Immature natural killer cell (primary cell): ENCODE measurements around the gene CNPY3. TPM values are rescaled to one million over a fixed set of nuclear protein-coding genes. Genes with fewer than 3 reads are reported as not detected.
"Not testable (repeated sequence)": the region's sequence is repeated elsewhere in the genome, so short reads cannot be mapped to it uniquely, and the experiment has no call there.

Source experiments
- DNase-seq, 3 donors: peaks; one replicate each; pipeline ENCODE4 v3.0.0; 2022; ENCODE audit warnings: mixed read lengths in 1 of 3
- H3K27ac Mint-ChIP-seq, 6 donors: one replicate each; pipeline ENCODE4 v1.8.0; 2020; ENCODE audit warnings: mixed read lengths in 6 of 6, mild to moderate bottlenecking in 5 of 6, inconsistent platforms in 4 of 6, moderate library complexity in 3 of 6
- H3K27me3 Mint-ChIP-seq, 3 donors: one replicate each; pipeline ENCODE4 v1.8.0; 2020 to 2021; ENCODE audit warnings: low read depth in 3 of 3, mild to moderate bottlenecking in 3 of 3, mixed read lengths in 3 of 3, moderate library complexity in 3 of 3, inconsistent platforms in 1 of 3
- H3K36me3 Mint-ChIP-seq, 3 donors: one replicate each; pipeline ENCODE4 v1.8.0; 2020; ENCODE audit warnings: mixed read lengths in 3 of 3, inconsistent platforms in 2 of 3, mild to moderate bottlenecking in 2 of 3
- H3K4me1 Mint-ChIP-seq, 2 donors: one replicate each; pipeline ENCODE4 v1.8.0; 2020; ENCODE audit warnings: inconsistent platforms in 2 of 2, mild to moderate bottlenecking in 2 of 2, mixed read lengths in 2 of 2, moderate library complexity in 1 of 2
- H3K4me3 Mint-ChIP-seq, 5 donors: one replicate each; pipeline ENCODE4 v1.8.0; 2020; ENCODE audit warnings: mild to moderate bottlenecking in 5 of 5, mixed read lengths in 5 of 5, inconsistent platforms in 3 of 5, moderate library complexity in 3 of 5
- H3K9me3 Mint-ChIP-seq, 6 donors: one replicate each; pipeline ENCODE4 v1.8.0; 2020; ENCODE audit warnings: mild to moderate bottlenecking in 6 of 6, mixed read lengths in 6 of 6, inconsistent platforms in 4 of 6, moderate library complexity in 3 of 6
- polyA plus RNA-seq, 3 donors: library from polyadenylated mRNA; unstranded; fragments of 300-500 nt; fragmentation: Illumina TruSeq; gene quantifications; one replicate each; pipeline ENCODE4 v1.2.3, GENCODE V29; 2021

Gene CNPY3
- polyA plus RNA-seq, 3 donors from 2014 or later, result 92.9 to 129 (median 119) TPM

DNA sequence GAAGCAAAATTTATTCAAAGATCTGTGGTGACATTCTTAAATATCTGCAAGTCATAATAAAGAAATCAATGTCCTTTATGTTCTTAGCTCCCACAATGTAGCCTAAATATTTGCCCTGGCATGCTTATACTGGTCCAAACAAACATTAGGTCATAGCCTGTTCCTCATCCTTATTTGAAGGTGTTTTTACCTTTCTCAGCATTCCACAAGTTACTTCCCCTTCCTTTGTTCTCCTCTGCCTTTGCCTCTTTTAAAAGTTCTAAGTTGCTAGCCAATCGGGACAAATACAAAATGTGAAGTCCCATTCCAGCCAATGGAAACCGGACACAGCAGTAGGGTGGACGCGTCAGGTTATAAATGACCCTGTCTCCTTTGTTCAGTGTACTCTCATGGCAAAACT lies 25.1 kb downstream of the CNPY3 start:
- not testable (repeated sequence) for H3K4me1 Mint-ChIP-seq, H3K9me3 Mint-ChIP-seq, DNase-seq, H3K27me3 Mint-ChIP-seq, H3K36me3 Mint-ChIP-seq, H3K4me3 Mint-ChIP-seq, H3K27ac Mint-ChIP-seq

DNA sequence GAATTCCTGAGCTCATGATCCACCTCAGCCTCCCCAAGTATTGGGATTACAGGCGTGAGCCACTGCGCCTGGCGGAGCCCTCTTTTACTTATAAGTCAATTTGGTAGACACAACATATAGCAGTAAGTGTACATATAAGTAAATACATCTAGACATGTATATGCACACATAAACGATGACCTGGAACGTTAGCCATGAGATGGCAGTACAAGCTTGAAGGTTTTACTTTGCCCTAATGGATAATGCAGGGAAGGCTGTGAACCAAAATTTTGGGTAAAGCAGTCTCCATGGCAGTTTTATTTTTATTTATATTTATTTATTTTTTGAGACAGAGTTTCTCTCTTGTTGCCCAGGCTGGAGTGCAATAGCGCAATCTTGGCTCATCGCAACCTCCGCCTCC lies 28.8 kb downstream of the CNPY3 start:
- Mint-ChIP-seq H3K4me3 (no peak overlapping the region), H3K36me3 (peaks cover 4 to 10% (median 5%) of the 10 kb centered on the region in 3 donors), H3K27me3 (peaks cover 1 to 14% (median 4%) of the 10 kb centered on the region in 3 donors), H3K9me3 (no peaks in the 10 kb centered on the region), H3K4me1 (peaks cover 9 to 12% of the 10 kb centered on the region in 2 donors), H3K27ac (no peak overlapping the region)
- DNase-seq, result no peak

DNA sequence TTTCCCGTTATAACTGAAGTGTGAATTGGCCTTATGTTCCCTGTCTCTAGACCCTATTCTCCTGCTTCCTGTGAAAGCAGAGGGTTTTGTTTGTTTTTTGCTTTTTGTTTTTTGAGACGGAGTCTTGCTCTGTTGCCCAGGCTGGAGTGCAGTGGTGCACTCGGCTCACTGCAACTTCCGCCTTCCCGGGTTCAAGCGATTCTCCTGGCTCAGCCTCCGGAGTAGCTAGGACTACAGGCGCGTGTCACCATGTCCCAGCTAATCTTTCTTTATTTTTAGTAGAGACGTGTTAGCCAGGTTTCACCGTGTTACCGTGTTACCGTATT lies 30.6 kb downstream of the CNPY3 start:
- peaks cover 1 to 14% (median 4%) of the 10 kb centered on the region in 3 donors for H3K27me3 Mint-ChIP-seq
- no peaks in the 10 kb centered on the region for H3K9me3 Mint-ChIP-seq
- H3K36me3 Mint-ChIP-seq, result peaks cover 4 to 15% (median 5%) of the 10 kb centered on the region in 3 donors
- peak overlapping the region; percentile 47 to 78 (median 75) for H3K4me3 Mint-ChIP-seq
- DNase-seq, result no peak
- no peak overlapping the region for H3K27ac Mint-ChIP-seq
- H3K4me1 Mint-ChIP-seq, result peaks cover 9 to 12% of the 10 kb centered on the region in 2 donors

DNA sequence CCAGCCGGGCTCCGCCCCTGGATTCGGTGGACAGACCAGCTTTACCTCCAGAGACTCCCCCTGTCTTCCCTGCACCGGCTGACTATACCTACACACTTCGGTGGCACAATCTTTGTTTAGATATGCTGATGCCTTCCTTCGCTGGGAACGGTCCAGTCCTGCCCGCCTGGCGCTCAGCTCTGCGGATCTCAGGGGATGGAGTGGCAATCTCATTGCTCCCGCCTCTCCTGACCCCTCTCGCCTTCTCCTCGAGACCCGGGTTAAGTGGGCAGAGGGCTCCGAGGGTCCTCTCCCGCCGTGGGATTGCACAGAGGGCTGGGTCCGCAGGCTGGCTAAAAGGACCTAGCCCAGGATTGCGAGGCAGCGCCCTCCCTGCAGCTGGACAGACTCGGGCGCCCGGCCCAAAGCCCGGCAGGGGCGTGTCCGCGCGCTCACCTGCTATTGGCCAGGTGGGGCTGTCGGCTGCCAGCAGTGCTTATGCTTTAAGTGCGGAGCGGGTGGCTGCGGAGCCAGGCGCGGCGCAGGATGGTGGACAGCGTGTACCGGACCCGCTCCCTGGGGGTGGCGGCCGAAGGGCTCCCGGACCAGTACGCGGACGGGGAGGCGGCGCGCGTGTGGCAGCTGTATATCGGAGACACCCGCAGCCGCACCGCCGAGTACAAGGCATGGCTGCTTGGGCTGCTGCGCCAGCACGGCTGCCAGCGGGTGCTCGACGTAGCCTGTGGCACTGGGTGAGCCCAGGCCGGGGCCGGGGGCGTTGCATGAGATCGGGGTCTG lies 31.2 kb downstream of the CNPY3 start, which contains the start of gene GNMT:
Gene GNMT, plus strand, starts transcription at position 512 of the 777 bp plus-strand sequence. Its CDS starts 14 bp downstream, at position 526.
- Mint-ChIP-seq H3K27me3 (peaks cover 1 to 14% (median 5%) of the 10 kb centered on the region in 3 donors), H3K36me3 (peaks cover 4 to 16% (median 5%) of the 10 kb centered on the region in 3 donors), H3K27ac (no peak within 1 kb of the TSS), H3K4me1 (peaks cover 9 to 12% of the 10 kb centered on the region in 2 donors), H3K9me3 (no peaks in the 10 kb centered on the region), H3K4me3 (peak within 1 kb of the TSS; percentile 47 to 78 (median 75))
- peak in 1 of 3 donors; percentile 17 for DNase-seq

DNA sequence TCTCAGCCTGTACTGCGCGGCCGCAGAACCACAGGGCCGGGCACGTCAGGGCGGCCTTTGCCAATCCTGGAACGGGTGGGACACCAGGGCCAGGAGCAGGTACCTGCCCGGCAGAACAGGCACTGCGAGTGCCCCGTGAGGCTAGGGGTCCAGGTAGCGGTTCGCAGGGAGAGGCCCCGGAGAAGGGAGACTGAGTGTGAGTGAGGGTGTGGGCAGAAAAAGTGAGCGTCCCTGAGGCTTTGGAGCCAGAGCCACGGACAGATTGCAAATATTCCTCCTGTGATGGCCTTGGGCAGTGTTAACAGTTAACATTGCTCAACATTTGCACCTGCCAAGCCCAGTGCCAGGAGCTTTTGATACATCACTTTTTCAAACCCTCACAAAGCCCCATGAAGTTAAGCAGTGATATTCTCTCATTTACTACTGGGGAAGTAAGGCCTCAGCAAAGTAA lies 31.8 kb downstream of the CNPY3 start:
- Mint-ChIP-seq H3K4me3 (peak overlapping the region in 4 of 5 donors; percentile 39 to 78 (median 62)), H3K4me1 (peaks cover 9 to 12% of the 10 kb centered on the region in 2 donors), H3K27ac (no peak overlapping the region), H3K27me3 (peaks cover 1 to 14% (median 5%) of the 10 kb centered on the region in 3 donors), H3K36me3 (peaks cover 4 to 16% (median 5%) of the 10 kb centered on the region in 3 donors), H3K9me3 (no peaks in the 10 kb centered on the region)
- no peak for DNase-seq

DNA sequence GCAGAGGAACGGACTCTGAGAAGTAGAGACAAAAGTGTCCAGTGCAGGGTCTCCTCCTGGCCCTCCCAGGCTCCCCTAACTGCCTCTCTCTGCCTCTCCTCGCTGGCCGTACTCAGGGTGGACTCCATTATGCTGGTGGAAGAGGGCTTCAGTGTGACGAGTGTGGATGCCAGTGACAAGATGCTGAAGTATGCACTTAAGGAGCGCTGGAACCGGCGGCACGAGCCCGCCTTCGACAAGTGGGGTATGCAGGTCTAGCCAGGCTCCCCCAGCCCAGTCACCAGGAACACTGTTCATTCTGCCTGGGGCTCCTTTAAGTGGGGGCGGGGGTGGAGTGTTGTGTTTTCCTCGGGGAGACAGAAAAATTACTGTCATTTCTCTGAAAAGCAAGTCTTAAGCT lies 32.8 kb downstream of the CNPY3 start:
- peaks cover 4 to 16% (median 5%) of the 10 kb centered on the region in 3 donors for H3K36me3 Mint-ChIP-seq
- no peak for DNase-seq
- H3K27me3 Mint-ChIP-seq, result peaks cover 1 to 14% (median 6%) of the 10 kb centered on the region in 3 donors
- peak overlapping the region in 1 of 5 donors; percentile 38 for H3K4me3 Mint-ChIP-seq
- no peaks in the 10 kb centered on the region for H3K9me3 Mint-ChIP-seq
- peaks cover 9 to 12% of the 10 kb centered on the region in 2 donors for H3K4me1 Mint-ChIP-seq
- no peak overlapping the region for H3K27ac Mint-ChIP-seq

DNA sequence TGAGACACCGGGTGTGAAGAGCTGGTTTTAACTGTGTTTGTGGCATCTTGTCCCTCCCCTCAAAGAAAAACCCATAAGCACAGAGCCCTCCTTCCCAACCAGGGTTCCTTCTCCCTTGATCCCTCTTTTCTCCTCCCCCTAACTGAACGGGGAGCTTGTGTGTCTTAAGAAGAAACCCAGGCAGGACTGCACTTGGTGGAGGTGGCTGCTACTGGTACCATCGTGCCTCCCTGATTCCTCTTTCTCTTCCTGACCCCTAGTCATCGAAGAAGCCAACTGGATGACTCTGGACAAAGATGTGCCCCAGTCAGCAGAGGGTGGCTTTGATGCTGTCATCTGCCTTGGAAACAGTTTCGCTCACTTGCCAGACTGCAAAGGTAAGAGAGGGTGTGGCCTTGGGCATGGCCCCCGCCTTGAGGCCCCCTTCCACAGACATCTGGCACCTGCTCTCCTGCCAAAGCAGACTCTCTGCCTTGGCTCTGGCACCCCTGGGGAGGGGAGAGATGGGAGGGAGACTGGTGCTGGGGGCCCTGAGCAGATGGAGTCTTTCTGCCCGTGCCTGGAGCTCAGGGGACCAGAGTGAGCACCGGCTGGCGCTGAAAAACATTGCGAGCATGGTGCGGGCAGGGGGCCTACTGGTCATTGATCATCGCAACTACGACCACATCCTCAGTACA lies 33.4 kb downstream of the CNPY3 start:
- no peak for DNase-seq
- Mint-ChIP-seq H3K36me3 (peaks cover 4 to 16% (median 5%) of the 10 kb centered on the region in 3 donors), H3K9me3 (no peaks in the 10 kb centered on the region), H3K4me1 (peaks cover 9 to 12% of the 10 kb centered on the region in 2 donors), H3K27ac (no peak overlapping the region), H3K27me3 (peaks cover 1 to 14% (median 6%) of the 10 kb centered on the region in 3 donors), H3K4me3 (no peak overlapping the region)

DNA sequence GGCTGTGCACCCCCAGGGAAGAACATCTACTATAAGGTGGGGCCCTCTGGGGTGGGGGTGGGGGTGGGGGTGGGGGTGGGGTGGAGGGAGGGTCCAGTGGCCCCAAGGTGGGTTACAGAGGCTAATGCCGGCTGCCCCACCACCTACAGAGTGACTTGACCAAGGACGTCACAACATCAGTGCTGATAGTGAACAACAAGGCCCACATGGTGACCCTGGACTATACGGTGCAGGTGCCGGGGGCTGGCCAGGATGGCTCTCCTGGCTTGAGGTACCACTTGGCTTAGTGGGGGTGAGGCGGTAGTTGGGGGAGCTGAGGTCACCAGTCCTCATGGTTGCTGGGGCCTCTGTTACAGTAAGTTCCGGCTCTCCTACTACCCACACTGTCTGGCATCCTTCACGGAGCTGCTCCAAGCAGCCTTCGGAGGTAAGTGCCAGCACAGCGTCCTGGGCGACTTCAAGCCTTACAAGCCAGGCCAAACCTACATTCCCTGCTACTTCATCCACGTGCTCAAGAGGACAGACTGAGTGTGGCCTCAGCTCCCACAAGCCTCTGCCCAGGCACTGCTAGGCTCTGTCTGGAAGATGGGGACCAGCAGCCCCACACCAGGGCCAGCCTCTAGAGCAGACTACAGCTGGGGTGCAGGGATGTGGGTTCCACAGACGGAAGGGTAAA lies 34.0 kb downstream of the CNPY3 start:
- Mint-ChIP-seq H3K27me3 (peaks cover 1 to 14% (median 6%) of the 10 kb centered on the region in 3 donors), H3K9me3 (no peaks in the 10 kb centered on the region)
- no peak for DNase-seq

DNA sequence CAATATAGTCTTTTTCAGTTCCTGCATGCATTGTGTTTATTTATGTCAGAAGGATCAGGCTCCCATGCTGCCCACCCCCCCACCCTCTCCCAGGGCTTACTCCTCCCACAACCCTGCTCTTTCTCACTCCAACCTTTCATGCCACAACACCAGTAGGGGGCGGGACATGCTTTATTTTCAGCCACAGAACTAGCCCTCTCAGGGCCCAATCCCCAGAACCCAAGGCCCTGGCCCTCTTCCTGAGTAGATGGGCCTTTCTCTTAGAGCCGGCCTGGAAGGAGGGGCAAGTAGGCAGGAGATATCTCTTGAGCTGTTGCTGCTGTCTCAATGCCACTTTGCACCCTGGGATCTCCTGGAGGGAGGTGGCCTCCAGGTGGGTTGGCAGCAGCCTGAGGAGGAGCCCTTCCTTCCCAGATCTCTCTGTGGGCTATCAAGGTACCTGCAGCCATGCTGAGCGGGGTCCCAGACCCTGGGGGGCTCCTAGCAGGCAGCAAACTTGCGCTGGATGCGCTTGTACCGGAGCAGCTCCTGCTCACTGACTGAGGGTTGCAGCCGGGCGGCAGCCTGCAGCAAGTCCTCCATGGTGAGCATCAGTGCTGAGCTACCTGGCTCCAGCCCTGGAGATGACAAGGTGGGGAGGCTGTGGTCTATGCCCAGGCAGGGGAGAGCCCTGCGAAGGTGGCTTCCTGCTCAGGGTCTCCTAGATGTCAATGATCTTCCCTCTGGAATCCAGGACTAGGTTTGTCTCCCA lies 34.8 kb downstream of the CNPY3 start:
- DNase-seq, result peak in 1 of 3 donors; percentile 32
- Mint-ChIP-seq H3K4me3 (no peak overlapping the region), H3K9me3 (no peaks in the 10 kb centered on the region), H3K4me1 (peaks cover 9 to 12% of the 10 kb centered on the region in 2 donors), H3K27ac (no peak overlapping the region), H3K36me3 (peaks cover 4 to 16% (median 5%) of the 10 kb centered on the region in 3 donors), H3K27me3 (peaks cover 1 to 14% (median 6%) of the 10 kb centered on the region in 3 donors)

More for the DNA sequence above, 34.0 kb downstream of the CNPY3 start:
- no peak overlapping the region for H3K4me3 Mint-ChIP-seq
- no peak overlapping the region for H3K27ac Mint-ChIP-seq
- peaks cover 4 to 16% (median 5%) of the 10 kb centered on the region in 3 donors for H3K36me3 Mint-ChIP-seq
- H3K4me1 Mint-ChIP-seq, result peaks cover 9 to 12% of the 10 kb centered on the region in 2 donors

DNA sequence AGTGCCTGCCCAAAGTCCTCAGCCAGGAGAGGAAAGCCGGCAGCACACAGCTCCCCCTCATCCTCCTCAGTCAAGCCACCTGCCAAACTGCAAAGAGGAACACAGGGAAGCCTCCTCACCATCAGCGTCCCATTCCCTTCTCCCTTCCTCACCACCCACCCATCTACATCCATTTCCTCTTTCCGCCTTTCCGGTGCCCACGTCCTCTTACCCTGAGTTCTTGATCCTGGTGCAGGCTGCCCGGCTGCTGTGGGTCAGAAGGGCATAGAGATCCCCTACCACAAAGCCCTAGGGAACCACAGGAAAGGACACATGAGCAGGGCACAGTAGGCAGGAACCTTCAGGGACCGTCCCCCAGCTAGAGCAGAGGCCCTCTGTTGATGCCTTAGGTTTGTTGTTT lies 37.3 kb downstream of the CNPY3 start:
- Mint-ChIP-seq H3K27me3 (peaks cover 0 to 4% (median 4%) of the 10 kb centered on the region in 3 donors), H3K27ac (no peak overlapping the region), H3K36me3 (peaks cover 4 to 16% (median 5%) of the 10 kb centered on the region in 3 donors), H3K4me1 (no peaks in the 10 kb centered on the region), H3K9me3 (no peaks in the 10 kb centered on the region), H3K4me3 (no peak overlapping the region)
- DNase-seq, result no peak

DNA sequence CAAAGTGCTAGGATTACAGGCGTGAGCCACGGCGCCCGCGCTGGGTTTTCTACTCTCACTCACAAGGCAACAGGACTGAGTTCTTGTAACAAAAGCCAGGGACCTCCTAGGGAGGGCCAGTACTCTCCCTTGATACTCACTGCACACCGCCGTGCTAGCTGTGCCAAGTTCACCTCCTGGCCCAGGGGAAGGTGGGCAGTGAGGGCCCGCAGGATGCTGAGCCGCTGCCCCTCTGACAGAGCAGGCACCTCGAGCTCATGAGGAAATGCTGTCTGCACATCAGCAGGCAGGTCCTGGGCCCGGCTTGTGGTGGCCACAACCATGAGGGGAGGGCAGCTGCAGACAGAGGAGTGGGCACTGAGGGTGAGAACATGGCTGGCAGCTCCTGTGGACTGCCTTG lies 37.9 kb downstream of the CNPY3 start:
- H3K4me3 Mint-ChIP-seq, result no peak overlapping the region
- no peaks in the 10 kb centered on the region for H3K4me1 Mint-ChIP-seq
- no peak overlapping the region for H3K27ac Mint-ChIP-seq
- peaks cover 0 to 3% (median 2%) of the 10 kb centered on the region in 3 donors for H3K27me3 Mint-ChIP-seq
- DNase-seq, result no peak
- no peaks in the 10 kb centered on the region for H3K9me3 Mint-ChIP-seq
- H3K36me3 Mint-ChIP-seq, result peaks cover 0 to 10% (median 0%) of the 10 kb centered on the region in 3 donors

DNA sequence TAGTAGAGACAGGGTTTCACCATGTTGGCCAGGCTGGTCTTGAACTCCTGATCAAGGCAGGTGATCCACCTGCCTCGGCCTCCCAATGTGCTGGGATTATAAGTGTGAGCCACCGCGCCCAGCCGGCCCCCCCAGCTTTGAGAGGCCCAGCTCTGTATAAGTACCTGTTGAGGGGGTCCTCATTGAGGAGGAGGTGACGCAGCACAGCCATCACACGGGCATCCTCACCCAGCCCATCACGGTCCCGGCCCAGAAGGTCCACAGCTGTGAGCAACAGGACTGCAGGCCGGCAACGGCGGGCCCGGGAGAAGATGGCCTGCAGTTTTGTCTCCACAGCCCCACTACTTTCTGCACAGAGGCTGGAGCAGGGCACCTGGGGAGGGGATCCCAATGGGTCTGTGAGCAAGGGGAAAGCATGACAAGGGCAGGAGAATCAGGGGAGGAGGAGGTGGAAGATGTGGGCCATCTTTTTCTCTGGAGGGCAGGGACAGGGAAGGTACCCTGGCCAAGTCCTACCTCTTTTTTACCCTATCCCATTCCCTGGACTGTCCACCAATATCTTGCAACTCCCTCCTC lies 38.9 kb downstream of the CNPY3 start:
- no peak overlapping the region for H3K4me3 Mint-ChIP-seq
- no peak overlapping the region for H3K27ac Mint-ChIP-seq
- H3K27me3 Mint-ChIP-seq, result peaks cover 0 to 3% (median 0%) of the 10 kb centered on the region in 3 donors
- no peaks in the 10 kb centered on the region for H3K4me1 Mint-ChIP-seq
- no peaks in the 10 kb centered on the region for H3K9me3 Mint-ChIP-seq
- no peak for DNase-seq
- peaks cover 0 to 6% (median 0%) of the 10 kb centered on the region in 3 donors for H3K36me3 Mint-ChIP-seq

DNA sequence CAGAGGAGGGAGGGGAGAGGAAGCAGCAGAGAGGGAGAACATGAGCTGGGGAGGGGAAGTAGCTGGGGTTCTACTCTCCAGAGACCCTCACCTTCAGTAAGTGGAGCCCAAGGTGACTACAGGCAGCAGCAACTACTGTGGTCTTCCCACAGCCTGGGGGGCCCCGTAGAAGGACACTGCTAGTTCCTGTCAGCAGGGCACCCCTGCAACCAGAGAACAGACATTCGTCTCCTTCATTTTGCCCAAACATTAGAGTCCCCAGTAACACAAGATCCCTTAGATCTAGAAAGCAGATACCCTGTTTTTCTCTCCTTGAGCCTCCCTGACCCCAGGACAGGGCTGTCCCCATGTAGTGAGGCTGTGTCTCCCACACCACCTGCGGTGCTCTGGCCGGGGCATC lies 39.5 kb downstream of the CNPY3 start:
- no peak overlapping the region for H3K27ac Mint-ChIP-seq
- H3K36me3 Mint-ChIP-seq, result peaks cover 0 to 6% (median 0%) of the 10 kb centered on the region in 3 donors
- peaks cover 0 to 3% (median 0%) of the 10 kb centered on the region in 3 donors for H3K27me3 Mint-ChIP-seq
- no peak overlapping the region for H3K4me3 Mint-ChIP-seq
- no peaks in the 10 kb centered on the region for H3K9me3 Mint-ChIP-seq
- no peak for DNase-seq
- H3K4me1 Mint-ChIP-seq, result peaks cover under 1 to 1% of the 10 kb centered on the region in 2 donors
